WI38 (cell line): ENCODE data around the gene RIPPLY2.

Experiments used
- H3K4me3 ChIP-seq: 2 replicates; pipeline ENCODE4 v1.5.1; 2011; ENCODE audit warnings: low read depth, mild to moderate bottlenecking, control low read depth, low read length
- CTCF ChIP-seq: IDR thresholded peaks from 2 replicates; pipeline ENCODE4 v1.5.1; 2012; ENCODE audit warnings: low read depth, mild to moderate bottlenecking, control low read depth, low read length

RIPPLY2 gene

GRCh38 chr6:83901624-83902023 is 48.5 kb downstream of the RIPPLY2 start:
- no peak overlapping the region for H3K4me3 ChIP-seq
- TF ChIP-seq CTCF = no peak

- no peak for TF ChIP-seq CTCF
Measured at GRCh38 chr6:83904395-83904794, 51.2 kb downstream of the RIPPLY2 start.

DNA sequence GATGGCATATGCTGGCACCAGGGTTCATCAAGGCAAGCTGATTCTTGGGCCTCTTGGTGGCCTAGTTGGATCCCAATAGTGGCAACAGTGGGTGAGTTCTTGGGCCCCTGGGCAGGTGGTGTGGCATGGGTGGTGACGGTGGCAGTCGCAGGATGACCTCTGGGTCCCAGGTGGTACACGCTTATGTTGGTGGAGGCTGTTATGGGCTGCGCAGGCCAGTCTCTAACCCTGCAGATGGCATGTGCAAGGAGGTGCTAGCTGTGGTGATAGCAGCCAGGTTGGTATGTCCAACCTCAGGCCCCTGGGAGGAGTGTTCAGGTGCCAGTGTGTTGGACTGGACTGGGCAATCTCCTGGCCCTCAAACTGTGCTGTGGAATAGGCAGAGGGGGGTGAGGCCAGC is 52.5 kb downstream of the RIPPLY2 start:
- H3K4me3 ChIP-seq = no peak overlapping the region
- TF ChIP-seq CTCF = no peak

More at GRCh38 chr6:83904395-83904794, 51.2 kb downstream of the RIPPLY2 start:
- H3K4me3 ChIP-seq = no peak overlapping the region
